Upper lobe of left lung (tissue), 4 donors: Measurements from ENCODE around the gene KCNMB1.

Source experiments
- POLR2A ChIP-seq, 4 donors: fragments of 450-650 bp; IDR thresholded peaks; one replicate each; pipeline ENCODE4 v1.5.1; 2016 to 2017; ENCODE audit warnings: antibody characterized with exemption in 4 of 4, mild to moderate bottlenecking in 2 of 4
- TF ChIP-seq, protein P1 (sequence below), 6 experiments: fragments of 450-650 bp in 4 of 6; fragments of 200-600 bp in 2 of 6; sonication (generic) in 2 of 6; IDR thresholded peaks; one replicate each; pipeline ENCODE4 v1.5.1; 2016 to 2019; ENCODE audit warnings: antibody characterized with exemption in 6 of 6

DNA sequence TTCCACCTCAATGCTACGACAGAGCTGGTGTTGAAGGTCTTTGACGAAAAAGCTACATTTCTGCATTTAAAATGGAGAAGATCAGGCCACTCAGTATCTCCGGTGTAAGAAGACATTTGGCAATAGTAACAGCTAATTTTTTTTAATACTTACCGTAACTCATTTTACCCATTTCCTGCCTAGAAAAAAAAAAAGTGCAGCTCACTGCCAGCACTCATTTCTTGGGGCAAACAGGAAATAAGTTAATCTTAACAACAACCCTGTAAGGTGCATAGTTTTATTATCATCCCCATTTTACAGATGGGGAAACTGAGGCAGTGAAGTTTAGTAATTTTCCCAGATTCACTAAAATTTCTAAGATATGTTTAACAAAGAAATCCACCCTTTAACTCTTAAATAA is 27.4 kb upstream of the KCNMB1 start:
- TF ChIP-seq, protein P1, sequence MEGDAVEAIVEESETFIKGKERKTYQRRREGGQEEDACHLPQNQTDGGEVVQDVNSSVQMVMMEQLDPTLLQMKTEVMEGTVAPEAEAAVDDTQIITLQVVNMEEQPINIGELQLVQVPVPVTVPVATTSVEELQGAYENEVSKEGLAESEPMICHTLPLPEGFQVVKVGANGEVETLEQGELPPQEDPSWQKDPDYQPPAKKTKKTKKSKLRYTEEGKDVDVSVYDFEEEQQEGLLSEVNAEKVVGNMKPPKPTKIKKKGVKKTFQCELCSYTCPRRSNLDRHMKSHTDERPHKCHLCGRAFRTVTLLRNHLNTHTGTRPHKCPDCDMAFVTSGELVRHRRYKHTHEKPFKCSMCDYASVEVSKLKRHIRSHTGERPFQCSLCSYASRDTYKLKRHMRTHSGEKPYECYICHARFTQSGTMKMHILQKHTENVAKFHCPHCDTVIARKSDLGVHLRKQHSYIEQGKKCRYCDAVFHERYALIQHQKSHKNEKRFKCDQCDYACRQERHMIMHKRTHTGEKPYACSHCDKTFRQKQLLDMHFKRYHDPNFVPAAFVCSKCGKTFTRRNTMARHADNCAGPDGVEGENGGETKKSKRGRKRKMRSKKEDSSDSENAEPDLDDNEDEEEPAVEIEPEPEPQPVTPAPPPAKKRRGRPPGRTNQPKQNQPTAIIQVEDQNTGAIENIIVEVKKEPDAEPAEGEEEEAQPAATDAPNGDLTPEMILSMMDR (IDR thresholded peaks at IDR 0.05), result no peak
- TF ChIP-seq POLR2A (IDR thresholded peaks at IDR 0.05), result no peak
